CD4-positive, alpha-beta T cell treated with Interleukin-15 for 1 hour (primary cell): ENCODE measurements around the gene APLF.

Source experiments
- DNase-seq: peaks from one replicate; pipeline ENCODE4 v3.0.0-alpha.2; 2020

APLF gene, protein sequence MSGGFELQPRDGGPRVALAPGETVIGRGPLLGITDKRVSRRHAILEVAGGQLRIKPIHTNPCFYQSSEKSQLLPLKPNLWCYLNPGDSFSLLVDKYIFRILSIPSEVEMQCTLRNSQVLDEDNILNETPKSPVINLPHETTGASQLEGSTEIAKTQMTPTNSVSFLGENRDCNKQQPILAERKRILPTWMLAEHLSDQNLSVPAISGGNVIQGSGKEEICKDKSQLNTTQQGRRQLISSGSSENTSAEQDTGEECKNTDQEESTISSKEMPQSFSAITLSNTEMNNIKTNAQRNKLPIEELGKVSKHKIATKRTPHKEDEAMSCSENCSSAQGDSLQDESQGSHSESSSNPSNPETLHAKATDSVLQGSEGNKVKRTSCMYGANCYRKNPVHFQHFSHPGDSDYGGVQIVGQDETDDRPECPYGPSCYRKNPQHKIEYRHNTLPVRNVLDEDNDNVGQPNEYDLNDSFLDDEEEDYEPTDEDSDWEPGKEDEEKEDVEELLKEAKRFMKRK

DNA sequence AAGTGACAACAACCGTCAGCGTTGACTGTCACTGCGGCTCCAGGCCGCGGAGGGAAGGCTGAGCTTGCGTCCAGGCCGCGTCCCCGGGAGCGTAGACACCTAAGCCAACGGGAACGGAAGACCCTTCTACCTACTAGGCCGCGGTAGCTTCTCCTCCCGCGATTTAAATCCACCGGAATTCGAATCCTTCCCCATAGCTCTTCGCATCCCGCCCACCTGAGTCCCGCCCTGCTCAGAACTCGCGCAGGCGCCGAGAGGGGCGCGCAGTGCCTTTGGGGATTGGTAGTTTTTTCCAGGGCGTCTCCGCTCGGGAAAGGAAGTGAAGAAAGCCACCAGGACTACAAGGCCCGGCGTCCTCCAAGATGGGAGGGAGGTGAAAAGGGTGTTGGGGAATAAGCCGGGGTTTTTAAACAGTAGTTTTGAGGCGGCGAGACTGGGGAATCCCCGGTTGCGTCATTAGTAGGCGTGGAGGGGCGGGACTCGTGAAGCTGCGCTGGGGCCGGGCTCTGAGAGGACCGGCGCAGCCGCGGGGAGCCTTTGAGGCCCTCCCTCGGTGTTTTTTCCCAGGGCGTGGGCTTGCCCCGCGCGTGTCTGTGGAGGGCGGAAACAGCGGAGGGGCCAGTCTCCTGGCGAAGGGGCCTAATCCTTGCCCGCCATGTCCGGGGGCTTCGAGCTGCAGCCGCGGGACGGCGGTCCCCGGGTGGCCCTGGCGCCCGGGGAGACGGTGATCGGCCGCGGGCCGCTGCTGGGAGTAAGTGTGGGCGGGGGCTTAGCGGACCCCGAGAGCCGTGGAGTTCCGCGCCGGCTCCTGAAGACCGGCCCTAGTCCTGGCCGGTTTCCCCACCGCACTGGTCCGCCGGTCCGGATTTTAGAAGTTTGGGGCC lies at the start of gene APLF, which contains the start of gene FBXO48:
TSS of gene APLF (plus strand) at position 509 of the 884 bp plus-strand sequence. CDS start at position 656, 147 bp downstream.
TSS of gene FBXO48 (minus strand) at position 218 of the 884 bp plus-strand sequence. CDS start 2,149 bp downstream, outside the sequence.
- DNase-seq: peak; percentile 99

DNA sequence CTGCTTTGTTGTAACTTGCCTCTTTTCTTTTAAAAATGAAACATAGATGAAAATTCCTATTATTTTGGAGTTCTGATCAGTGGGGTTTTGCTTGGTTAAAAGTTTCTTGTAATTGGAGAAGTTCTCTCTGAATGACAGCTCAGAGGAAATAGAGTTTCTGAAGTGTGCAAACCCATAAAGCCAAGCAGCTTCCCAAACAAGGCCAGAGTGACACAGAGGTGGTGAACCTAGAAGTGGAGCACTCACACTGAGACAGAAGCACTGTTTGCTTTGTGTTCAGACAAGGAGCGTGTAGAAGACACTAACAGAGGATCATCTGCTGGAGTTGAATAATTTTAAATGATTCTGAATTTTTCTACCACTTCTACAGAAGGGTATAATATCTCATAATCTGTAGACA lies 49.5 kb upstream of the APLF start:
- DNase-seq: no peak

DNA sequence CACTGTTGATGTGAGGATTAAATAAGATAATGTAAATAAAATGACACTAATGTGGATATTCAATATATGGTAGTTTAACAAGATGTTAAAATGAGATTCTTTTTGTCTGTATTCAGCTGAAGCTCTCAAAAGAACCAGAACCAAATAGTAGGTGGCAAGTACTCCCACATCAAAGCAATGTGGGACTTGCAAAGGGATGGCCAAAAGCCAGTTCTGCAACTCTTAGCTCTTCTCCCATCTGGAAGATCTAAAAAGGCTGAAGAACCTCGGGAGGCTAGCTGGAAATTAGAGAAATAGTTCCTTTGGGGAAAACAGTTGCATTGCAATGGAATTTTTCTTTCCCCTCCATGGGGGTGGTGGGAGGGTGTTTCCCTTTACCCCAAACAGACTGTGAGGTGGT lies 49.0 kb upstream of the APLF start:
- DNase-seq: no peak

DNA sequence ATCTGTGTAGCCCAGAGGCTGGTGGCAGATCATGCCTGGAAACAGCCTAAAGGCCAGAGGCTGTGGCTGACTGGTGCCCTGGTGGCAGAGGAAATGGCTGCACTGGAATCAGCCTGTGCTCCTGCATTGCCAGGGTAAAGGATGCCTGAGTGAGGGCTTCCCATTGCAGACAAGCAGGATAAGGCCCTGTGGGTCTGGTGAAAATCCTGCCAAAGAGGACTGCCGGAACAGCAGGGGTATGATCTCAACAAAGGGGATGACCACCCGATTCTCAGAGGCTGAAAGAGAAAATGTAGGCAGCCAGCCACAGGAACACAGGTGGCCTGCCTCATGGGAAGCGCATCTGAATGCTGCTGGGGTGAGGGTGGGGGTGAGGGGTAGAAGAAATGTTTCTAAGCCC lies 48.5 kb upstream of the APLF start:
- no peak for DNase-seq

DNA sequence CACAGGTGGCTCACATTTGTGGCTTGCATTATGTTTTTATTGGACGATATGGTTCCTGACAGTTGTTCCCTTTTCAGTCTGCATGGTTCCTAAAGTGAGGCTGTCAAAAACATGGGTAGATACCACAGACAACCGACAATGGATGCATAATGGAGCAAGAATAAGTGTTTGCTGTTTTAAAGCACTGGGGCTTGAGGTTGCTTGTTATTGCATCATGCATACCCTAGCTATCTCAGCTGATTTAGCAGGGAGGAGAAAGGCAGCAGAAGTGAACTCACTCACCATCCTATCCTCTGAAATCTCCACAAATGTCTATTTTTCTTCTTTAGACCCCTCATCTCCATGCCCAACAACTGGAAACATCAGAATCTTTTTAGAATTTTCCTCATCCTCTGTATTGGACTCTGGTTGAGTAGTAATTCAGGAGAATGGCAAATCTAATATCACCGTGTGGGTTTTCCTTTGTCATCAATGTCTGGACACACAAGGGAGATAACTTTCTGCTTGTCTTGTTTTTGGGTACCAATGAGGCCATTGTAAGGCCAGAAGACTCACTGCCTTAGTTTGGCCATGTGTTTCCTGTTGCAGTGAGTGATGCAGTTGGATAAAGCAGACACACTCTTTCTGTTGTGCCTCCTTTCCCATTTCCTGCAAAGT lies 47.0 kb upstream of the APLF start:
- DNase-seq: no peak

DNA sequence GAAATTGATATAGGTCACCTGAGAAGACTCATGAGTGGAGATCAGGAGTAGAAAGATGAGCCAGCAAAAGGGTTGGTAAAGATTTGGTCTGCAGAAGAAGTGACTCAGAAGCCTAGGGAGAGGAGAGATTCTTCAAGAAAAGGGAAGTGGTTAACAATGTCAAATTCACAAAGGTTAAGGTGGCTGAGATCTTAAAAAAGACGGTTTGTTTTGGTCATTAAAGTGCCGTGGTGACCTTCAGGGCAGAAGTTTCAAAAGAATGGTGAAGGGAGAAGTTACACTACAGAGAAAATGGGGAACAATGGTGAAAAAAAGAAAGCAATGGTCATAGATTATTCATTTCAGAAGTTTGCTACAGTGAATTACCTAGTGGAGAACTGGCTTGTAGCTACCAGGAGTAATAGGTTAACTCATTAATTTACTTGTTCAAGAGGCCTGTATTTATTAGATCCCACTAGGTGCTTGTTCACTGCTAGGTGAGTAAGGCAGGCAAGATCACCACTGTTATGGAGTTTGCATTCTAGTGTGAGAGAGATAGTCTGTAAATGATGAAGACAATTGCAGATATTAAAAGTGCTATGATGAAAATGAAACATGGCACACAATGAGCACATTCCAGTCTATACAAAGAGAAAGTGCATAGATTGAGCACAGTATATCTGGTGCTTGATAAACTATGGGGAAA lies 43.3 kb upstream of the APLF start:
- DNase-seq: no peak

DNA sequence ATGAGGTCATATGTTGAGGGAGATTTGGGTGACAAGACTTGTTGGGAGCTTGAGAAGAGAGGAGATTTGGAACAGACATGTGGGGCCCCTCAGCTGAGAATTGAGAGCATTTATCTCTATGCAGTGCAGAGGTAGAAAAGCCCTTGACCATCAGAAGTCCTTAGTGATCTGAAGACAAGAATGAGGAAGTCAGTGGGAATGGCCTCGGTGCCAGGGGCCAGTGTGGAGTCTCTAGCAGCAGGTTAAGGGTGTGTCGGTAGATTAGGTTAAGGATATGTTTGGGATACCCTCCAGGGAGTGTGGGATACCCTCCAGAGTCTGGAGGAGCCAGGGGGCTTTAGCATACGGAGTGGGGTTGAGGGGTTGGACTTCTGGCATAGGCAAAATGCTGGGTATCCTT lies 41.9 kb upstream of the APLF start:
- DNase-seq: no peak

DNA sequence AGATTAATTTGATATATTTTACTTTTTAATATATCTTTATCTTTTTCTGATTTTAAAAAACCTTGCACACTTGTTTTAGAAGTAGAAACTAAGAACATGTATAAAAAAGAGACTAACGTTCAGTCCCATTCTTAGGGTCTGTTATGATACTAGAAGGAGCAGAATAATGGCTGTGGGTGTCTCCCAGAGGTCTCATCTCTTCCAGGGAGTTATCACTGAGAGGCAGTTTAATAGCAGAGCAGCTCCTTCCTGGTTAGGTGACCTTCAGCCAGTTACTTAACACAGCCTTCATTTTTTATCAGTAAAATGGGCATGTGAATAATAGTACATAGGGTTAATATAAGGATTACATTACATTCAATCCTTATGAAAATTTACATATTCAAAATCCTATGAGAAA lies 40.9 kb upstream of the APLF start:
- DNase-seq: no peak

DNA sequence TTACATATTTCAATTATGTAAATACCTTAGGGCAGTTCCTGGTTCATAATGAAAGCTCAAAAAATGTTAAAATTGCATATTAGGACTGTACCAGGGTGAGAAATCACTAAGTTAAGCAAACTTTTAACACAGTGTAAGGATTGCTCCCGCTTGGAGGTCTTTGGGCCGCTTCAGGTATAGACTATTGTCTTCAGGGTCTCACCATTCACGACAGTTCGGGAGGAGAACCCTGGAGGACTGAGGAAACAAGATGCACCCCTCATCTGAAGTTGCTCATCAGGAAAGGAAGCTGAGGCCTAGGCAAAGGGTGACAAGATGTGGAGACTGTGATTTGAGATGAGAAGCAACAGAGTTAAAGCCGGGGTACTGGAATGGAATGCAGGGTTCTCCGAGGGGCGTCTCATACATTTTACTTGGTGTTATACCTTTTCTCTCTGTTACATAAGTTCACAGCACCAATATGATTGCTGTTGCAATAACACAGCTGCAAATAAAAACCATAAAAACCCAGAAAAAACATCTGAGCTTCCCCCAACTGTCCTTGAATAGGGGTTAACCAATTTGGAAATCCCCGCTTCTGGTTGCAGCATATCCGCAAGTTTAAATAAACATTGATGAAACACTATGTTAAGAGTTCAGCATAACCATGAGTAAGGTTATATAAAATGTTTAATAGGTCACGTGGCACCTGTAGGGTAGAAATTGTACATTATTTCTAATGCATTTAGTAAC lies 40.4 kb upstream of the APLF start:
- no peak for DNase-seq

DNA sequence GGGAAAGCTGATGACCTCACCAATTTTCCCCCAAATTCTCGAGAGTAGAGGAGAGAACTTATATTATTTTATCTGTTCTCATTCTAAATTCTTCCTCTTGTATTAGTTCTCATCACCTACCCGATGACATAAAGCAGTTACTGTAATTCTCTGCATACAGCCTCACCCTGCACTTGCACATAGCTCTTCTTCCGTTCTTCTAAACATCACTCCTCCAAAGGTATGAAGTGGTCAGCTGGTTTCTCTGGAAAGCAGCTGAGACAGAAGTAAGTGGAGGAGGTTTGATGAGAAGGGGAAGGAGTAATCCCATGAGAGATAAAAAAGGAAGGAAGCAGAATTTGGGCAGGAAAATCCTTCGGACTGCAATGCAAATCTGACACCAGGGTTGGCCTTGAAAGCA lies 39.3 kb upstream of the APLF start:
- no peak for DNase-seq

DNA sequence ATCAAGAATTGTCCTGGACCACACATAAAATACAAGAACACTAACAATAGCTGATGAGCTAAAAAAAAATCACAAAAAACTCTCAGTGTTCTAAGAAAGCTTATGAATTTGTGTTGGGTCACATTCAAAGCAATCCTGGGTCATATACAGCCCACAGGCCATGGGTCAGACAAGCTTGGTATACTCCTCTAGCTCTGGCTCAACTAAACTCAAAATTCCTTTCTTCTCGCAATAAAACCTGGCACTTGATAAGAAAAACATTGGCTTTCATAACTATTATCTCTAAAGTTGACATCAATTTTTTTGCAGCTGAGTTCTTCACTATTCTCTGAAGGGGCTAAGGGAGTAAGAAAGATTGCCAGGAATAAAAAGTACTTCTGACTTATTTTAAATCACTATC lies 38.6 kb upstream of the APLF start:
- no peak for DNase-seq

DNA sequence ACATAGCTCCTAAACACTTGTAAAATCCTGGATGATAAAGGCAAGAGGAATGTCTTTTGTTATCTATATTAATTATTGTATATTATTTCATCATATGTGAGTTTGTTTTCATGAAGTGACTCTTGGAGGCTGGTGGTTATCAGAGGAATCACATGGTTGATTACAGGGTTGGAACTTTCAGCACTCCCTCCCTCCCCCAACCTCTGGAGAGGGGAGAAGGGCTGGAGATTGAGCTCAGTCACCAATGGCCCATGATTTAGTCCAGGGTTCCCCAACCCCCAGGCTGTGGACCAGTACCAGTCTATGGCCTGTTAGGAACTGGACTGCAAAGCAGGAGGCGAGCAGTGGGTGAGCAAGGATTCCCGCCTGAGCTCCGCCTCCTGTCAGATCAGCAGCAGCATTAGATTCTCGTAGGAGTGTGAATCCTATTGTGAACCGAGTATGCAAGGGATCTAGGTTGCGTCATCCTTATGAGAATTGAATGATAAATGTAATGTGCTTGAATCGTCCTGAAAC lies 38.0 kb upstream of the APLF start:
- DNase-seq: no peak

DNA sequence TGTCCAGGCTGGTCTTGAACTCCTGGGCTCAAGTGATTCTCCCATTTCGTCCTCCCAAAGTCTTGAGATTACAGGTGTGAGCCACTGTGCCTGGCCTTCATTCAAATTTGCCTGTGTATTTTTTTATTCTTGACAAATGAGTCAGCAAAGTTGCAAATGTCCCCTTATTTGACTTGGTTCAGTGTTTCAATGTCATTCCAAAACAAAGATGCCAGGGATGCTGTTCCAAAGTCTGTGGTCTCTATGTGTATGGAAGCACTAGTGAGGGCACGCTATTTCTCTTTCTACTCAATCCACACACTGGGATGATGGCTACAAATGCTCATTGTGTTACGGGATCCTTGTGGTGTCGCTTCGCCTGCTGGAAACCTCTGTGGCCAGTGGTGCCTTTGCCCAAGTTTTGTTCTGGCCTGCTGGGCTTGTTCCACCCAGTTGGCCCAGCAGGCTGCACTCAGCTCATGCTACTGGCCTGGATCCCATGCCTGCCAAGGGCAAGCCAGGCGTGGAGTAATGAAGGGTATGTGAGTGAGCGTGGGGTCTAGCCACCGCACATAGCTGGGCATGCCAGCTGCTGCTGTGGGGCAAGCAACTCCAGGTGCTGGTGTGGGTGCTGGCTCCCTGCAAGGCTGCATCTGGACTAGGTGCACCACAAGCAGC lies 35.9 kb upstream of the APLF start:
- no peak for DNase-seq

DNA sequence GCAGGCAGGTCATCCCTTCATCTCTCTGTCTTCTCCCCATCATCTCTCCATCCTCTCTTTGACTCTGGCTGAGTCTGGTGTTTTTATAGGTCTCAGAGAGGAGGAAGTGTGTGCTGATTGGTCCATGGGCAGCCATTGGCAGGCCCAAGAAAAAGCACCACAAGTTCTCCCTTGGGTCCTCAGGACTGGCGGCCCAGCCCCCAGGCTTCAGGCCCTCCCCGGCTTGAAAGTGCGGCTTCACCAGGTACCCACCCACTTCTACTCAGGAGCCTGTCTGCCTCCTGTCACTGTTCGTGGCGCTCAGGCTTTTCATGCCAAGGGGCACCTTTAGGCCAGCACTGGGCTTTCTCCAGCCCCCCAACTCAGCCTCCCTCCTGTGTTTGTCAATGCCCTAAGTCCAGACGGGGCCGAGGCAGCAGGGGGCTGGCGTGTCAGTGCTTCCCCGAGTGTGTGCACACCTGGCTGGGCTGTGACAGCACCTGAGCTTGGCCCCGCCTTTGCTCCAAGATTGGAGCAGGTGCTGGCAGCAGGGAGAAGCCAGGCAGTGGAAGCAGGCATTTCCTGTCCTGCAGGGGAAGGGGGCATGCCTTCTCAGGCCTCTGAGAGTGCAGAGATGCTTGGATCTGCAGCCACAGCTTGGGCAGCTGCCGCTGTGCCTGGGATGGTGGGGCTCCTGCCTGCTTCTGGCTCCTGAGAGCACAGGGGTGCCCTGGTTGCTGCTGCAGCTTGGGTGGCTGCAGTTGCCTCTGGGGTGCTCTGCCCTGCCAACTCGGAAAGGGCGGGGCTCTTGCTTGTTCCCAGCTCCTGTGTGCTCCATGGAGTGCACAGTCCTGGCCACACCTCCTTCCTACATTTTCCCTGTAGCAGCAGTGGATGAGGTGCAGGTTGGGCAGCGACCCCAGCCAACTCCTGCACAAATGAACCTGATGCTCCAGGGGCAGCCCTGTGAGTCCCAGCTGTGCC lies 34.4 kb upstream of the APLF start:
- no peak for DNase-seq

DNA sequence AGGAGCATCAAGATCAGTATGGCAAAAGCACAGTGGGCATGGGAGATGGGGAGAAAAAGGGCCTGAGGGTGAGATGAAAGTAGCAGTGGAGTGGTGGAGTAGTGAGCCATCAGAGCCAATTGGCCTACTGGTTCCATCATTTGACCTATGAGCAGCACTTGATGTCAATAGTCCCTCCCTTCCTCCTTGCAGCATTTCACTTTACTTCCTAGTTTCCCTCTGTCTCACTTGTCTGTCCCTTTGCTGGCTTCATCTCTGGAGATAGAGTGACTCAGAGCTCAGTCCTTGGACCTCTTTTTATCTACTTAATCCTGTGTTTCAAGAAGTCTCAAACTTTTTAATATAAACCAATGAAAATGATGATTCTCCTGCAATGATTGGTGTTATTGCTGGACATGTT lies 32.4 kb upstream of the APLF start:
- no peak for DNase-seq

DNA sequence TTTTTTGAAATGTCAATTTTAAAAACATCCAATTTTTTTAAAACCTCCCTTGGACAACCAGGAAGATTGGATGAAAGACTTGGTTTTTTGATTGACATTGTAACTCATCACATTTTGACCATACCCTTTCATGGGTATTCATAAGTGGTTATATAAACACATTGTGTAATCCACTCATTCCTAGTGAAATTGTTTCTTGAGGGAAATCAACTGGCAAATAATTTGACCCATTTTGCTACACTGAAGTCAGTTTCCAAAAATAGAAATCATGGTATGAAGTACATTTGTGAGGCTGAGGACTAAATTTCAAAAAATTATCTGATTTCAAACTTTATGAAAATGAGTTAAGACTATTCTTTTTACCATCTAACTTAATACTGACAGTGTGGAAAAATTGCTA lies 31.8 kb upstream of the APLF start:
- DNase-seq: no peak

DNA sequence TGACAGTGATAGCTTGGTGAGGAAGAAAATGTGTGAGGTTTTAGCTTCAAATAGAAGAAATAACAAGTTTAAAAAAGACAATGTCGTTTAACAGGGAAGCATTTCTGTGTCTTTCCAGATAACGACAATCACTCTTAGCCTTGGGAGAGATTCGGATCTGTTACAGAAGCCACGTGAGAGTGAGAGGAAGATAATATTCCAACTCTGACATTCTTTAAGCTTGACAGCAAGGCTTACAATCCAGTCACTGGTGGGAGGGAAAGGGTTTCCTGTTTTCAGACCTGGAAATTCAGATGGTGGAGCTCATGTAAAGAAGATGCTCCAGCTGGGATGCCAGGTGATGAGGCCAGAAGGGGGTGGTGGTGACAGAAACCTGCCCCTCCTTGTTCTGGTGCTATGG lies 31.1 kb upstream of the APLF start:
- DNase-seq: no peak

DNA sequence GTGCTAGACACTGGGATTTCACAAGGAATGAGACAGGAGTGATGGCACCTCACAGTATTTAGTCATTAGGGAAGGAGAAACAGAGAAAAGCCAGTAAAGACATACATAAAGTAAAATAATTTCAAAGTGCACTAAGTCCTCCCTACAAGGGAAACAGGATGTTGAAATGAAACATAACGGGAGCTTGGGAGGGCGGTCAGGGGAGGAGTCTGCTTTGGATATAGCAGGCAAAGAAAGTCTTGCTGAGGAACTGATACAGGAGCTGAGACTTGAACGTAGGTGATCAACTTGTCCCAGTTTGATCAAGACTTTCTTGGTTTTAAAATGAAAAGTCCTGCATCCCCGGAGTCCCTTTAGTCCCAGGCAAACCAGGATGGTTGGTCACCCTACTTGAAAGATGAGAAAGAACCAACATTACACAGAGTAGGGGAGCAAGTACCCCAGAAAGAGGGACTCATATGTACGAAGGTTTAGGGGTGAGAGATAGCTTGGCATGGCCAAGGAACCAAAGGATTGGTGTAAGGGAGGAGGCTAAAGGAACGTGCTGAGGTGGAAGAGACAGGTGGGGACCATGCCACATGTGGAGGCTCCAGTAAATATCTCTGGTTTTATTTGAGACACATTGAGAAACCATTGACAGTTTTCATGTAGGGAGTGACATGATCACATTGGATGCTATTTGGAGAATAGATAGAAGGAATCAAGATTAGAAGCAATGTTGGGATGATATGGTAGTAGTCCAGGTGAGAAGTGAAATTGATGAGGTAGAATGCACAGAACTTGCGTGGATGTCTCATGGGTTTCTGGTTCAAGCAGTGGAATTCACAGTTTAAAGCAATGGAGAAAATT lies 28.7 kb upstream of the APLF start:
- no peak for DNase-seq
